ENCODE measurements around the gene LEUTX.

The LEUTX gene

DNA sequence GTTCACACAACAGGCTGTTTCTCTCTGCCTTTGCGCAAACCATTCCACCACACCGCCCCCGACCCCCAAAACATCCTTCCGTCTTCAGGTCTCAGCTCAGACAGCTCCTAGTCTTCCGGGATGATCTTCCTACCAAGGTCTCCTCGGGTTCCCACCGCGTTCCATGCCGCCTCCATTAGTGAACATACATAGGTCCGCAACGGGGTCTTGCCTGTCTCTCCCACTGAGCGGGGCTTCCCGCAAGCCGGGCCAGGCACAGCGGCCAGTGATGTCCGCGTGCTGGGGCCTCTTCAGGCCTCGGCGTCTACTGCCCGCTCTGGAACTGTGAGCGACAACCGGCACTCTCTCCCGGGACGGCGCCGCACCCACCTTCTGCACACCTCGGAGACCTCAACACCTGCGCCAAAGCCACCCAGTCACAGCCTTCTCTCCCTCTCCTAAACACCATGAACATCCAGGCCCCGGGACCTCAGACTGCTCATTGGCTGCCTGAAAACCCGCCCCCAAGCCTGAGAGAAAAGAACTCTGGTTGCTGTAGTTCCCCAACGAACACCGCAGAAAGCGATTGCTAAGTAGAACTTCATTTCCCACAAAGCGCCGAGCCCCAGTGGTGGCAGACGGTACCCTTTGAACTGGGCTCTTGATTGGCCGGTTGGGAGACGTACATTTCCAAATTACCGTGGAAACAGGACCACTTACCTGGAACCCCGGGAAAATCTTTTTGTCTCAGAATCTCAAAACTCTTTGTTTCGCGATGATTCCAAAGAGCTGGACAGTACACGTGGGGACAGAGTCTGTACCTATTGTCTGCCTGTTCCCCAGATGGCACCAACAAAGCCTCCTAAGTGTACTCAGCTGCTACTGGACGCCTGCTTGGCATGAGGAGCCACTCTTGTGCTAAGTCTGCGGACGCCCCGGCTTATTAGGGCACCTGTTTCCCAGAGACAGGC is 45.8 kb downstream of the LEUTX start:
- Histone ChIP-seq H3K4me2 (ENCODE audit: low read depth, low read length, poor library complexity, severe bottlenecking) (peak overlapping the region; percentile 82), H4K20me1 (ENCODE audit: low read depth, low read length) (no peaks in the 10 kb centered on the region), H3K4me3 (ENCODE audit: insufficient read depth, low read length, poor library complexity, severe bottlenecking) (peak overlapping the region; percentile 68), H3F3A (ENCODE audit: insufficient read depth) (no peaks in the 10 kb centered on the region), H3K36me3 (ENCODE audit: low read length) (no peaks in the 10 kb centered on the region), H3K9me3 (ENCODE audit: insufficient read depth, low read length) (no peaks in the 10 kb centered on the region), H3K79me2 (ENCODE audit: insufficient read depth, low read length) (peaks cover 4% of the 10 kb centered on the region; the same call in 1 of the 2 replicates), H3K9me2 (replicated peaks; ENCODE audit: insufficient read depth, low read length) (no peaks in the 10 kb centered on the region), H2AFZ (ENCODE audit: low read depth, low read length, severe bottlenecking) (peak overlapping the region; percentile 78), H3K27me3 (ENCODE audit: low read length) (no peaks in the 10 kb centered on the region), H3K27ac (ENCODE audit: low read depth, low read length) (no peak overlapping the region; the same call in 1 of the 2 replicates), H3K9ac (ENCODE audit: low read length) (peak overlapping the region; percentile 61)
- TF ChIP-seq, protein P1, sequence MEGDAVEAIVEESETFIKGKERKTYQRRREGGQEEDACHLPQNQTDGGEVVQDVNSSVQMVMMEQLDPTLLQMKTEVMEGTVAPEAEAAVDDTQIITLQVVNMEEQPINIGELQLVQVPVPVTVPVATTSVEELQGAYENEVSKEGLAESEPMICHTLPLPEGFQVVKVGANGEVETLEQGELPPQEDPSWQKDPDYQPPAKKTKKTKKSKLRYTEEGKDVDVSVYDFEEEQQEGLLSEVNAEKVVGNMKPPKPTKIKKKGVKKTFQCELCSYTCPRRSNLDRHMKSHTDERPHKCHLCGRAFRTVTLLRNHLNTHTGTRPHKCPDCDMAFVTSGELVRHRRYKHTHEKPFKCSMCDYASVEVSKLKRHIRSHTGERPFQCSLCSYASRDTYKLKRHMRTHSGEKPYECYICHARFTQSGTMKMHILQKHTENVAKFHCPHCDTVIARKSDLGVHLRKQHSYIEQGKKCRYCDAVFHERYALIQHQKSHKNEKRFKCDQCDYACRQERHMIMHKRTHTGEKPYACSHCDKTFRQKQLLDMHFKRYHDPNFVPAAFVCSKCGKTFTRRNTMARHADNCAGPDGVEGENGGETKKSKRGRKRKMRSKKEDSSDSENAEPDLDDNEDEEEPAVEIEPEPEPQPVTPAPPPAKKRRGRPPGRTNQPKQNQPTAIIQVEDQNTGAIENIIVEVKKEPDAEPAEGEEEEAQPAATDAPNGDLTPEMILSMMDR (IDR thresholded peaks at IDR 0.05; ENCODE audit: insufficient read depth, low read length, poor library complexity, severe bottlenecking) = no peak
- TF ChIP-seq EZH2phosphoT487 (conservative IDR thresholded peaks at IDR 0.05; ENCODE audit: low read length) = no peak

DNA sequence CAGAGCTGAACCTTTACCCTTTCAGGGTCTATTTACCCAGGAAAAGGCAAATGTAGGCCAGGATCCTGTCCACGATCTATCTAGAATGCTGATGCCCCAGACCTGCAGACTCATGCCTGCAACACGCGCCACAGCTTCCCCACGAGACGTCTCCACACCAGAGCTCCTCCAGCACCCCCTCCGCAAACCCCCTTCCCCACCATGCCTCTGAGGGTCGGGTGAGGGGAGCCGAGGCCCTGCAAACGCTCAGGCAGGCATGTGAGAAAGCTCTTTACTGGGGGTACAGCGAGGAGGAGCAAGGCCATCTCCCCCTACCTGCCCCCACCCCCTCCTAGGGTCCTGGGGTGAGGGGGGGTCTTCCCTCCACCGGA is 46.4 kb downstream of the LEUTX start:
- H3F3A ChIP-seq (ENCODE audit: insufficient read depth) = no peaks in the 10 kb centered on the region
- peak overlapping the region; percentile 82 for H3K4me2 ChIP-seq (ENCODE audit: low read depth, low read length, poor library complexity, severe bottlenecking)
- H2AFZ ChIP-seq (ENCODE audit: low read depth, low read length, severe bottlenecking) = peak overlapping the region; percentile 78
- H3K79me2 ChIP-seq (ENCODE audit: insufficient read depth, low read length) = peaks cover 4% of the 10 kb centered on the region; the same call in 1 of the 2 replicates
- H3K36me3 ChIP-seq (ENCODE audit: low read length) = no peaks in the 10 kb centered on the region
- H3K9me3 ChIP-seq (ENCODE audit: insufficient read depth, low read length) = no peaks in the 10 kb centered on the region
- H3K9me2 ChIP-seq (replicated peaks; ENCODE audit: insufficient read depth, low read length) = no peaks in the 10 kb centered on the region
- no peak overlapping the region for H3K4me3 ChIP-seq (ENCODE audit: insufficient read depth, low read length, poor library complexity, severe bottlenecking)
- H3K27ac ChIP-seq (ENCODE audit: low read depth, low read length) = no peak overlapping the region; the same call in 1 of the 2 replicates
- no peaks in the 10 kb centered on the region for H3K27me3 ChIP-seq (ENCODE audit: low read length)
- H4K20me1 ChIP-seq (ENCODE audit: low read depth, low read length) = no peaks in the 10 kb centered on the region
- TF ChIP-seq, protein P1 (IDR thresholded peaks at IDR 0.05; ENCODE audit: insufficient read depth, low read length, poor library complexity, severe bottlenecking) = no peak
- no peak for TF ChIP-seq EZH2phosphoT487 (conservative IDR thresholded peaks at IDR 0.05; ENCODE audit: low read length)
- H3K9ac ChIP-seq (ENCODE audit: low read length) = peak overlapping the region; percentile 61; the same call in 1 of the 2 replicates

DNA sequence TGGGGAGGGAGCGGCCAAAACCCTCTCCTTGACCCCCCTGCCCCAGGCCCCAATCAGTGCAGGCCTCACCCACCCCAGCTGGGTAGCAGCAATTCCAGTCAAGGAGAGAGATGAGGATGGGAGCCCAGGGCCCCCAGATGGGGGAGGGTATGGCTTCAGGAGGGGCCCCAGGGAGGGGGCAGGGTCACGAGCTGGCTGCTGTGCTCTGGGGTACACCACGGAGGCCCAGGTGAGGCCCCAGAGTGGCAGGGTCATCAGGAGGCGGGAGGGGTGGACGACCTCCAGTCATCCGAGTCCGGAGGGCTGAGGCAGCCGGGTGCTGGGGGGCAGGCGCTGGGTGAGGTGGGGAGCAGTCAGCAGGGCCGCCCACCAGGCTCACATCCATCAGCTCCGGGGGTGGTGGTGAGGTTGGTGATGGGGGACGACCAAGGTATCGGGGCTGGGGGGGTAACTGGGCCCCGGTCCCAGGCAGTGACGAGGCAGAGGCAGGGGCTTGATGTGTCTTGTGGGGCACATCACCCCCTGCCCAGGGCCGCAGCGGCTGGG is 47.0 kb downstream of the LEUTX start:
- H3K4me2 ChIP-seq (ENCODE audit: low read depth, low read length, poor library complexity, severe bottlenecking) = no peak overlapping the region

More for the DNA sequence above, 47.0 kb downstream of the LEUTX start:
- TF ChIP-seq, protein P1 (IDR thresholded peaks at IDR 0.05; ENCODE audit: insufficient read depth, low read length, poor library complexity, severe bottlenecking) = no peak
- TF ChIP-seq EZH2phosphoT487 (conservative IDR thresholded peaks at IDR 0.05; ENCODE audit: low read length) = no peak
- Histone ChIP-seq H3K27ac (ENCODE audit: low read depth, low read length) (no peak overlapping the region), H4K20me1 (ENCODE audit: low read depth, low read length) (no peaks in the 10 kb centered on the region), H3F3A (ENCODE audit: insufficient read depth) (no peaks in the 10 kb centered on the region), H3K9me3 (ENCODE audit: insufficient read depth, low read length) (no peaks in the 10 kb centered on the region), H3K79me2 (ENCODE audit: insufficient read depth, low read length) (peaks cover 4% of the 10 kb centered on the region; the same call in 1 of the 2 replicates), H2AFZ (ENCODE audit: low read depth, low read length, severe bottlenecking) (no peak overlapping the region), H3K4me3 (ENCODE audit: insufficient read depth, low read length, poor library complexity, severe bottlenecking) (no peak overlapping the region), H3K36me3 (ENCODE audit: low read length) (no peaks in the 10 kb centered on the region), H3K27me3 (ENCODE audit: low read length) (no peaks in the 10 kb centered on the region), H3K9ac (ENCODE audit: low read length) (no peak overlapping the region), H3K9me2 (replicated peaks; ENCODE audit: insufficient read depth, low read length) (no peaks in the 10 kb centered on the region)

Data from SU-DHL-6 (cell line).